Esophagus squamous epithelium (tissue), 5 donors: ENCODE results near the gene AP1S1. TPM values are rescaled to one million over a fixed set of nuclear protein-coding genes. Genes with fewer than 3 reads are reported as not detected.
"Not testable (repeated sequence)": the region's sequence is repeated elsewhere in the genome, so short reads cannot be mapped to it uniquely, and the experiment has no call there.

Experiments
- DNase-seq: peaks from one replicate; lab custom pipeline; 2025; lab: John Stamatoyannopoulos, UW
- H3K27ac ChIP-seq, 4 donors: fragments of 200-600 bp; sonication (generic); one replicate each; pipeline ENCODE4 v1.5.1; 2016 to 2019; ENCODE audit warnings: mild to moderate bottlenecking in 1 of 4
- H3K27me3 ChIP-seq, 4 donors: fragments of 200-600 bp; sonication (generic); 1 replicate in 3 of 4; 2 replicates in 1 of 4; pipeline versions ENCODE4 v1.5.1 to v1.6.0; 2017 to 2021; ENCODE audit warnings: antibody characterized with exemption in 1 of 4
- H3K36me3 ChIP-seq, 3 donors: fragments of 200-600 bp; sonication (generic); one replicate each; pipeline ENCODE4 v1.5.1; 2016 to 2019
- H3K4me1 ChIP-seq, 3 donors: fragments of 200-600 bp; sonication (generic); one replicate each; pipeline ENCODE4 v1.5.1; 2017 to 2019
- H3K4me3 ChIP-seq, 4 donors: fragments of 200-600 bp; sonication (generic); 1 replicate in 3 of 4; 2 replicates in 1 of 4; pipeline ENCODE4 v1.5.1; 2016 to 2019; ENCODE audit warnings: mild to moderate bottlenecking in 2 of 4, moderate library complexity in 1 of 4
- H3K9me3 ChIP-seq, 3 donors: fragments of 200-600 bp; sonication (generic); one replicate each; pipeline ENCODE4 v1.5.1; 2016 to 2019
- CTCF ChIP-seq, 6 experiments: fragments of 450-650 bp in 4 of 6; fragments of 200-600 bp in 2 of 6; sonication (generic) in 2 of 6; IDR thresholded peaks; one replicate each; pipeline ENCODE4 v1.5.1; 2016 to 2019; ENCODE audit warnings: antibody characterized with exemption in 6 of 6, mild to moderate bottlenecking in 4 of 6, moderate library complexity in 4 of 6
- POLR2A ChIP-seq, 4 donors: fragments of 450-650 bp; IDR thresholded peaks; one replicate each; pipeline ENCODE4 v1.6.1; 2017; ENCODE audit warnings: antibody characterized with exemption in 4 of 4, mild to moderate bottlenecking in 4 of 4, moderate library complexity in 3 of 4
- WGBS, 2 donors: methylation state at CpG; one replicate each; pipeline ENCODE4 v1.1.5; 2018; 5-methylcytosine and 5-hydroxymethylcytosine counted together
- intact Hi-C: fragments of 100-400 bp; cut with DNase I; formaldehyde crosslinking; loops from one replicate; pipeline ENCODE4 v1.15.0; 2022
- total RNA-seq, 4 donors: library from RNA; depleted of rRNA; stranded (reverse); fragments of >200 nt; gene quantifications; one replicate each; pipeline ENCODE4 v1.1.0, GENCODE V29; 2016
- donor health status: DM: yes; HTN: yes; CAD: no.

The AP1S1 gene
- total RNA-seq, 4 donors from 2014 or later, result 42.7 to 144 (median 64.3) TPM

- peak within 1 kb of the TSS in 2 of 4 donors; percentile 22 to 48 for H3K4me3 ChIP-seq
- intact Hi-C loops, result no loop called here
Measured at GRCh38 chr7:101200862-101201599, 46.8 kb downstream of the AP1S1 start, which contains the start of gene MOGAT3. Gene MOGAT3 (minus strand): TSS chr7:101201036. CDS start chr7:101200854, 182 bp downstream.

GRCh38 chr7:101201695-101202602 is 47.7 kb downstream of the AP1S1 start:
- TF ChIP-seq POLR2A (IDR thresholded peaks at IDR 0.05), result no peak
- no peak for TF ChIP-seq CTCF (IDR thresholded peaks at IDR 0.05)
- H3K9me3 ChIP-seq, result no peaks in the 10 kb centered on the region
- H3K36me3 ChIP-seq, result peaks cover 0 to 7% (median 0%) of the 10 kb centered on the region in 3 donors
- peaks cover 0 to 71% (median 16%) of the 10 kb centered on the region in 4 donors for H3K27me3 ChIP-seq
- no peak overlapping the region for H3K27ac ChIP-seq
- intact Hi-C loops, result no loop called here
- DNase-seq, result no peak
- WGBS, 2 donors, result 0% methylated on average over 1 of the region's 75 CpGs
- H3K4me3 ChIP-seq, result peak overlapping the region in 2 of 4 donors; percentile 22 to 48
- peaks cover 6 to 14% (median 10%) of the 10 kb centered on the region in 3 donors for H3K4me1 ChIP-seq

More at GRCh38 chr7:101200862-101201599, 46.8 kb downstream of the AP1S1 start, which contains the start of gene MOGAT3:
- no peaks in the 10 kb centered on the region for H3K36me3 ChIP-seq
- H3K27ac ChIP-seq, result no peak within 1 kb of the TSS
- peaks cover 6 to 14% (median 10%) of the 10 kb centered on the region in 3 donors for H3K4me1 ChIP-seq
- H3K9me3 ChIP-seq, result no peaks in the 10 kb centered on the region
- H3K27me3 ChIP-seq, result peaks cover 0 to 80% (median 18%) of the 10 kb centered on the region in 4 donors
- DNase-seq, result no peak
- TF ChIP-seq CTCF (IDR thresholded peaks at IDR 0.05) (no peak), POLR2A (IDR thresholded peaks at IDR 0.05) (no peak)
- WGBS, 2 donors, result 33 to 48% methylated on average over 14 to 16 of the region's 21 CpGs

GRCh38 chr7:101202603-101202918 is 48.3 kb downstream of the AP1S1 start:
- 70 to 77% methylated on average over 2 to 4 of the region's 5 CpGs for WGBS, 2 donors
- no peak for DNase-seq
- intact Hi-C loops, result no loop called here

GRCh38 chr7:101203740-101204738 is 49.8 kb downstream of the AP1S1 start:
- intact Hi-C loops, H3K4me3 ChIP-seq, H3K27ac ChIP-seq, DNase-seq, H3K9me3 ChIP-seq: not testable (repeated sequence)
- H3K27me3 ChIP-seq, result peaks cover 0 to 56% (median 16%) of the 10 kb centered on the region in 4 donors
- 64 to 73% methylated on average over 17 to 19 of the region's 22 CpGs for WGBS, 2 donors
- H3K4me1 ChIP-seq, result peaks cover 6 to 14% (median 10%) of the 10 kb centered on the region in 3 donors
- H3K36me3 ChIP-seq, result peaks cover 0 to 28% (median 0%) of the 10 kb centered on the region in 3 donors

More at GRCh38 chr7:101202603-101202918, 48.3 kb downstream of the AP1S1 start:
- no peaks in the 10 kb centered on the region for H3K9me3 ChIP-seq
- H3K36me3 ChIP-seq, result peaks cover 0 to 13% (median 0%) of the 10 kb centered on the region in 3 donors
- peaks cover 6 to 14% (median 10%) of the 10 kb centered on the region in 3 donors for H3K4me1 ChIP-seq
- peaks cover 0 to 71% (median 16%) of the 10 kb centered on the region in 4 donors for H3K27me3 ChIP-seq
- H3K27ac ChIP-seq, result no peak overlapping the region
- TF ChIP-seq POLR2A (IDR thresholded peaks at IDR 0.05), result no peak
- TF ChIP-seq CTCF (IDR thresholded peaks at IDR 0.05), result no peak
- no peak overlapping the region for H3K4me3 ChIP-seq
